T-helper 1 cell treated with Interleukin-12 subunit alpha and Interleukin-12 subunit beta and Interleukin-4 antibody, amounts not matched to agents 30 μg/mL and 1 μg/mL, for 36 hours (primary cell): ENCODE data around the gene OPN1LW.
A peak's percentile ranks its signal among the peaks of the same experiment; 100 is the strongest.
"Not testable (repeated sequence)": the region's sequence is repeated elsewhere in the genome, so short reads cannot be mapped to it uniquely, and the experiment has no call there.

ENCODE experiments used
- H3K27ac Mint-ChIP-seq: one replicate; pipeline ENCODE4 v1.8.0; 2021; ENCODE audit warnings: mild to moderate bottlenecking, mixed read lengths
- H3K27me3 Mint-ChIP-seq: one replicate; pipeline ENCODE4 v1.8.0; 2021; ENCODE audit warnings: low read depth, mixed read lengths
- H3K36me3 Mint-ChIP-seq: one replicate; pipeline ENCODE4 v1.8.0; 2021; ENCODE audit warnings: low read depth, mixed read lengths
- H3K4me1 Mint-ChIP-seq: one replicate; pipeline ENCODE4 v1.8.0; 2021; ENCODE audit warnings: low read depth, mixed read lengths
- H3K4me3 Mint-ChIP-seq: one replicate; pipeline ENCODE4 v1.8.0; 2021; ENCODE audit warnings: mild to moderate bottlenecking, moderate library complexity, mixed read lengths
- H3K9me3 Mint-ChIP-seq: one replicate; pipeline ENCODE4 v1.8.0; 2021; ENCODE audit warnings: mixed read lengths

The OPN1LW gene

DNA sequence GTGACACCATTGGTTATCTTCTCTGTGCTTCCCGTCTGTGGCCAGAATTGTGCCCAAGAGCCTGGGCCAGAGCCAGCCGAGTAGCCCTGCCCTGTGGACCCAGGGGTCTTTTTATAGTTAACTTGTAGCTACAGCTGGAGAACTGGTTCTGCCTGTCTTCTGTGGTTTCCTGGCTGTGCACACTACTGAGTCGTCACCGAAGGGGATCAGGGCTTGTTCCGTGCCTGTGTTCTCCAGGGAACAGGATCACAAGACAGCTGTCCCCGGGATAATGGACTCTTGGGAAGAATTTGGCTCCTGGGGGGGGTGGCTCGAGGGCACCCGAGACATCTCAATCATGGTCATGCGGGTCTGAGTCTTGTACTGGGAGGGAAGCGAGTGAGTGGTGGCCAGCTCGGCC lies 22.1 kb upstream of the OPN1LW start:
- Mint-ChIP-seq H3K36me3 (no peaks in the 10 kb centered on the region), H3K4me1 (peaks cover 14% of the 10 kb centered on the region), H3K9me3 (no peaks in the 10 kb centered on the region), H3K27ac (no peak overlapping the region), H3K27me3 (no peaks in the 10 kb centered on the region), H3K4me3 (no peak overlapping the region)

DNA sequence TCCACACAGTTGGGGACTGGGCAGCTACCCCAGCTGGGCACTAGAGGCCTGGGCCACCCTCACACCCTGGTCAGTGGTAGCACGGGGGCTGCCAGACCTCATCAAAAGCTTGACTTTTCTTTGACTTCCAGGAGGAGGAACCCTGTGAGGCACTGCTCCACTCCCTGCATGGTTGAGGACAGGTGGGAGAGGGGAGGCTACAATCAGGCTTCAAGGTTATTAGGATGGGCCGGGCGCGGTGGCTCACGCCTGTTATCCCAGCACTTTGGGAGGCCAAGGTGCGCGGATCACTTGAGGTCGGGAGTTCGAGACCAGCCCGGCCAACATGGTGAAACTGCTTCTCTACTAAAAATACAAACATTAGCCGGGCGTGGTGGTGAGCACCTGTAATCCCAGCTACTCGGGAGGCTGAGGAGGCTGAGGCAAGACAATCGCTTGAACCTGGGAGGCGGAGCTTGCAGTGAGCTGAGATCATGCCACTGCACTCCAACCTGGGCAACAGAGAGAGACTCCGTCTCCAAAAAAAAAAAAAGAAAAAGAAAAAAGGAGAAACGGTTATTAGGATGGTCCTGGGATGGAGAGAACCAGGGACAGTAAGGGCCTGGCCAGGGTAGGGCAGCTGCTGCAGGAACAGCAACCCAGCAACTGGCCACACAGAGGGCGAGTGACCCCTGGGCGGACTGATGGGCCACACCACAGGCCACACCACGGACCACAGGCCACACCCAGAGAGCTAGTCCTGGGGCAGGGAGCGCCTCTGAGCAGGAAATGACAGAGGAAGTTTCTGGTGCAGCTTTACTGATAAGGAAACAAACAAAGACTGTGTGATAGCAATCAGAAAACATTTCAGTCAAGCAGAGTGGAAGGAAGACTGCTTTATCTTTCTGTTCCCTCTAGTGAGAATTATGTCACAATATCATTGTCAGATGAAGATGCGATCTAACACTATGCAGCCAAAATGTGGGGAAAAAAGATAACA lies 20.5 kb upstream of the OPN1LW start:
- Mint-ChIP-seq H3K4me3 (peak overlapping the region; percentile 46), H3K4me1 (peaks cover 14% of the 10 kb centered on the region), H3K27me3 (no peaks in the 10 kb centered on the region), H3K27ac (peak overlapping the region; percentile 13), H3K9me3 (no peaks in the 10 kb centered on the region), H3K36me3 (no peaks in the 10 kb centered on the region)

GRCh38 chrX:154125391-154126040 lies 18.5 kb upstream of the OPN1LW start:
- Mint-ChIP-seq H3K9me3 (no peaks in the 10 kb centered on the region), H3K4me3 (no peak overlapping the region), H3K4me1 (peaks cover 14% of the 10 kb centered on the region), H3K27me3 (no peaks in the 10 kb centered on the region), H3K36me3 (no peaks in the 10 kb centered on the region), H3K27ac (no peak overlapping the region)

DNA sequence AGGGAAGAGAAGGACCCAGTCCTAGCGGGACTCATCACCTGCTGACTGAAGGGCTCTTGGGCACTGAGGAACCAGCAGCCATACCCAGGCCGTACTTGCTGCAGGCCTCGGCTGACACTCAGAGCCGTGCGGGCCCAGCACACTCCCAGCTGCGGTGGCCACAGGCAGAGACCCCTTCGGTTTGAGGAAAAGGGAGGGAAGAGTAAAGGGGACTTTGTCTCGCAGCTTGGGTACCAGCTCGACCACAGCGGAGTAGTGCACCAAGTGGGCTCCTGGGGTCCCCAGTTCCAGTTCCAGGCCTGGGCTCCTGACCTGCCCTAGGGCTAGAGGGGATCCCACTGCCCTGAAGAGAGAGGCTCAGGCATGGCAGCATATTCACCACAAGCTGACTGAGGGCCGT lies 17.9 kb upstream of the OPN1LW start:
- Mint-ChIP-seq H3K4me3 (no peak overlapping the region), H3K4me1 (peaks cover 14% of the 10 kb centered on the region), H3K27ac (no peak overlapping the region)

DNA sequence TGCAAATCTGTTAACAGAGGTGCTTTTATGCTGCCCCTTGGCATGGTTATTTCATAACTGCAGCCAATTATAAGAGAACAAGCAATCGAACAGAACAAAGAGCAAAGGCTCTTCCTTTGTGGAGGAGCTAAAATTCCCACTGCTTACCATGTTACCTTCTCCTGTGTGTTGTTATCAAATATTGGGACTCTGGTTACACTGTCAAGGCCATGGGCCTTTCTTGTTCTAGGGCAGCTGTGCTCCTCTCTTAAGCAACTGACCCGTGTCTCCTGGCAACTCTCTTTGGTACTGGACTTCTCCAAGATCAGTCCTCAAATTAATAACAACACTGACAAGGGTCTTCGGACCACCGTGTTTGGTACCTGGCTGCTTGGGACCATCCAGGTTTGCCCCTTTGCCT lies 12.1 kb upstream of the OPN1LW start:
- Mint-ChIP-seq H3K36me3 (no peaks in the 10 kb centered on the region), H3K4me3 (no peak overlapping the region), H3K9me3 (no peaks in the 10 kb centered on the region), H3K27me3 (no peaks in the 10 kb centered on the region), H3K4me1 (peaks cover 13% of the 10 kb centered on the region), H3K27ac (no peak overlapping the region)

More for the DNA sequence above, 17.9 kb upstream of the OPN1LW start:
- H3K36me3 Mint-ChIP-seq = no peaks in the 10 kb centered on the region
- H3K9me3 Mint-ChIP-seq = no peaks in the 10 kb centered on the region
- H3K27me3 Mint-ChIP-seq = no peaks in the 10 kb centered on the region

GRCh38 chrX:154132366-154132765 lies 11.7 kb upstream of the OPN1LW start:
- Mint-ChIP-seq H3K27me3 (no peaks in the 10 kb centered on the region), H3K27ac (no peak overlapping the region), H3K4me1 (peaks cover 13% of the 10 kb centered on the region), H3K36me3 (no peaks in the 10 kb centered on the region), H3K4me3 (no peak overlapping the region), H3K9me3 (no peaks in the 10 kb centered on the region)

DNA sequence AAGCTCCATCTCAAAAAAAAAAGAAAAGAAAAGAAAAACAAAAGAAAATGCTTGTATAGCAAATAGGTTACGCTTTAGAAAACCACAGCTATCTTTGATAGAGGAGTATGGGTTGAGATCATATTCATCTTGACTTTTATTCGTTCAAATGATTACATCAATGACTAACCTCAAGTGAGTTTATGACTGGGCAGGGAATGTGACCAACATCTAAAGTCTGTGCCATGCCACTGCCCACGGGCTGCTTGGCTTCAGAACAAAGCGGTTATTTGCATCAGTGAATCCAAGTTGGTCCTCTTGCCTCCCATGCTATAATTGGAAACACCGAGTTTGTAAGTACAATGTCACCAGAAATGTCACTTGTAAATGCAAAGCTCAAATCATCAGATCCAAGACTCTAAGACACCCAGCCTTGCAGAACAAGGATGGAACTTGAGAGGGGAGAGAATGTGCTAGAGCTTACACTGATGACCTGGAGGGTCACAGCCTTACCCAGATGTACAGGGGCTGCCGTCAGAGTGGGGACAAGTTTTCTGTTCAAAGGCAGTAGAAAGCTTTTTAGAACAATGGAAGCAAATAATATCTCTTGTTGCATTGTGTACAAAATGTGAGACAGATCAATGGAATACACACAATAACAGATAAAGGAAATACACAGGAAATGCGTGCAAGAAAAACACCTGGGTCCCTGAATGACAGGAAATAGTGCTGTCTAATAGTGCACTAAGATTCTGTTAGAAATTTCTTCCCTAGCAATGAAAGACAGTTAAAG lies 8.4 kb upstream of the OPN1LW start:
- peak overlapping the region; percentile 79 for H3K4me3 Mint-ChIP-seq
- H3K27me3 Mint-ChIP-seq = no peaks in the 10 kb centered on the region
- peaks cover 13% of the 10 kb centered on the region for H3K4me1 Mint-ChIP-seq
- H3K27ac Mint-ChIP-seq = peak overlapping the region; percentile 93
- no peaks in the 10 kb centered on the region for H3K9me3 Mint-ChIP-seq
- no peaks in the 10 kb centered on the region for H3K36me3 Mint-ChIP-seq

DNA sequence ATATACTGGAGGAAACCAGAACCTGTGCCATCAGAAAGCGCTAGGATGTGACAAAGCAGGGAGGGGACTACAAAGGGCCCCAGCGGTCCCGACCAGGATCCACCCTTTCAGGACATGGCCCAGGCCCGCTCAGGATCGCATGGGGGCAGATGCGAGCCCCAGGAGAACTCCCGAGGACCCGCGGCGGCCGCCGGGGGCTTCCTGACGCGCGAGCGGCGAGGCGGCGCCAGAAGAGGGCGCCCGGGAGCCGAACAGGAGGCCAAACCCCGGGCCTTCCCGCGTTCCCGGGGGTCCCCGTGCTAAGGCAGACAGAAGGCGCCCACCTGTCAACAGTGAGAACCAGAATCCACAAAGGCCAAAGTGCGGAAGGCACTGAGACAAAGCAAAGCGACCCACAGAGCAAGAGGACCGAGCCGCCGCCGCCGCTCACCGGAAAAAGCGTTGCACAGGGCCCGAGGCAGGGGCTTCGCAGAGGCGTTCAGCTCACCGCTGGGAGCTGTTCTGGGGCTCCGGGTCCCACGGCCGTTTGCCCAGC lies 7.3 kb upstream of the OPN1LW start:
- H3K27me3 Mint-ChIP-seq = no peaks in the 10 kb centered on the region
- peak overlapping the region; percentile 93 for H3K27ac Mint-ChIP-seq
- no peaks in the 10 kb centered on the region for H3K36me3 Mint-ChIP-seq
- peak overlapping the region; percentile 79 for H3K4me3 Mint-ChIP-seq
- H3K4me1 Mint-ChIP-seq = peaks cover 13% of the 10 kb centered on the region
- no peaks in the 10 kb centered on the region for H3K9me3 Mint-ChIP-seq

DNA sequence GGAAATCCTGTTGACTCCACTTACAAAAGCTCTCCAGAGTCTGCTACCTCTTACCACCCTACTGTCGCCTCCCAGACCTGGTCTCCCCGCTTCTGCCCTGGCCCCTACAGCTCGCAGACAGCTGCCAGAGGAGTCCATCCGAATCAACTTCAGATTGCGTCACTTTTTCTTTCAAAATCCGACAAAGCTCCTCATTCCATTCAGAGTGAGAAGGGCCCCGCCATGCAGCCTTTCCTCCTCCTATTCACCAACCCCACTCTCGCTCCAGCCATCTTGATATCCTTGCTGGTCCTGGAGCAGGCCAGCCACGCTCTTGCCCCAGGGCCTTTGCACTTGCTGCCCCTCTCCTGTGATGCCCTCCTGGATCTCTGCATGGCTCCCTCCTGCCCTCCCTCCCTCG lies 5.2 kb upstream of the OPN1LW start:
- Mint-ChIP-seq H3K4me3 (no peak overlapping the region), H3K9me3 (no peaks in the 10 kb centered on the region), H3K27ac (no peak overlapping the region), H3K4me1 (peaks cover 13% of the 10 kb centered on the region), H3K27me3 (no peaks in the 10 kb centered on the region), H3K36me3 (no peaks in the 10 kb centered on the region)

- H3K9me3 Mint-ChIP-seq = no peaks in the 10 kb centered on the region
- no peaks in the 10 kb centered on the region for H3K36me3 Mint-ChIP-seq
- H3K27ac Mint-ChIP-seq = no peak overlapping the region
- H3K27me3 Mint-ChIP-seq = no peaks in the 10 kb centered on the region
- no peak overlapping the region for H3K4me3 Mint-ChIP-seq
- peaks cover 9% of the 10 kb centered on the region for H3K4me1 Mint-ChIP-seq
These were observed 3.8 kb upstream of the OPN1LW start for GRCh38 chrX:154140206-154140605.

DNA sequence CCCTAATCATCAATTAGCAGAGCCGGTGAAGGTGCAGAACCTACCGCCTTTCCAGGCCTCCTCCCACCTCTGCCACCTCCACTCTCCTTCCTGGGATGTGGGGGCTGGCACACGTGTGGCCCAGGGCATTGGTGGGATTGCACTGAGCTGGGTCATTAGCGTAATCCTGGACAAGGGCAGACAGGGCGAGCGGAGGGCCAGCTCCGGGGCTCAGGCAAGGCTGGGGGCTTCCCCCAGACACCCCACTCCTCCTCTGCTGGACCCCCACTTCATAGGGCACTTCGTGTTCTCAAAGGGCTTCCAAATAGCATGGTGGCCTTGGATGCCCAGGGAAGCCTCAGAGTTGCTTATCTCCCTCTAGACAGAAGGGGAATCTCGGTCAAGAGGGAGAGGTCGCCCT lies 3.3 kb upstream of the OPN1LW start:
- no peaks in the 10 kb centered on the region for H3K9me3 Mint-ChIP-seq
- H3K4me1 Mint-ChIP-seq = peaks cover 6% of the 10 kb centered on the region
- no peaks in the 10 kb centered on the region for H3K36me3 Mint-ChIP-seq
- no peaks in the 10 kb centered on the region for H3K27me3 Mint-ChIP-seq
- no peak overlapping the region for H3K4me3 Mint-ChIP-seq
- H3K27ac Mint-ChIP-seq = no peak overlapping the region

GRCh38 chrX:154142386-154142785 lies 1.7 kb upstream of the OPN1LW start:
- H3K4me1 Mint-ChIP-seq = no peaks in the 10 kb centered on the region
- no peaks in the 10 kb centered on the region for H3K36me3 Mint-ChIP-seq
- H3K9me3 Mint-ChIP-seq = no peaks in the 10 kb centered on the region
- H3K4me3 Mint-ChIP-seq = no peak overlapping the region
- no peak overlapping the region for H3K27ac Mint-ChIP-seq
- no peaks in the 10 kb centered on the region for H3K27me3 Mint-ChIP-seq

GRCh38 chrX:154142950-154143745 lies 895 bp upstream of the OPN1LW start:
- Mint-ChIP-seq H3K4me1 (no peaks in the 10 kb centered on the region), H3K4me3 (no peak overlapping the region), H3K9me3 (no peaks in the 10 kb centered on the region), H3K27me3 (no peaks in the 10 kb centered on the region), H3K27ac (no peak overlapping the region), H3K36me3 (no peaks in the 10 kb centered on the region)

GRCh38 chrX:154151030-154151429 lies 7.0 kb downstream of the OPN1LW start:
- not testable (repeated sequence) for H3K27ac Mint-ChIP-seq, H3K4me1 Mint-ChIP-seq, H3K4me3 Mint-ChIP-seq, H3K36me3 Mint-ChIP-seq, H3K27me3 Mint-ChIP-seq, H3K9me3 Mint-ChIP-seq
